Endometrial microvascular endothelial cells (primary cell): ENCODE data around the gene EYS. TPM values are rescaled to one million over a fixed set of nuclear protein-coding genes. Genes with fewer than 3 reads are reported as not detected.

ENCODE experiments used
- in situ Hi-C: cut with HindIII; loops from 2 replicates; pipeline ENCODE4 v1.10.0; 2017; ENCODE audit warnings: low sequenced_read_pairs, low pct_unique_long_range_greater_than_20kb; ENCODE audit errors: inconsistent ontology term
- total RNA-seq: library from RNA; depleted of rRNA; stranded (reverse); fragments of >200 nt; gene quantifications from one replicate; pipeline ENCODE4 v1.2.3, GENCODE V29; 2015; ENCODE audit errors: inconsistent ontology term

EYS gene
- not detected for total RNA-seq

- in situ Hi-C loops, result no loop called here
Observed at GRCh38 chr6:65707126-65707826, at the start of gene EYS. Gene EYS, minus strand, starts transcription at chr6:65707226. Its CDS starts 211,816 bp downstream, at chr6:65495410.

DNA sequence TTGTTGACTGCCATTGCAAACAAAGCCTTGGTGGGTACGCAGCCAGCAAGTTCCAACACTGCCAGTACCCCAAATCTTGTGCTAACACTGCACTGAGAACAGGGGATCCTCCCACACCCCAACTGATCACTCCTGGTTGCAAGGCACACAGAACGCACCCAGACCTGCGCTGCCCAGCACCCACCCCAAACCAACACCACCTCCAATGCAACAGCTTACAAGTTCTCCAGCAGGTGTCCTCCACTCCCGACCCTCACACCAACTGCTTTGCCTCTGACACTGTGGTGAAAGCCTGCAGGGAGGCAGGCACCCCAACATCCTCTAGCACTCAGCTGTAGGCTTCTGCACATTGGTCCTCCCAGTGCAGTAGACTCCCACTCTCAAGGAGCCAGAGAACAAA lies 39.3 kb upstream of the EYS start:
- in situ Hi-C loops, result no loop called here

- in situ Hi-C loops, result no loop called here
Observed at GRCh38 chr6:65745614-65746013, 38.6 kb upstream of the EYS start.

- in situ Hi-C loops, result no loop called here
Observed at GRCh38 chr6:65728879-65729479, 22.0 kb upstream of the EYS start.

GRCh38 chr6:65719101-65719500 lies 12.1 kb upstream of the EYS start:
- in situ Hi-C loops, result no loop called here

DNA sequence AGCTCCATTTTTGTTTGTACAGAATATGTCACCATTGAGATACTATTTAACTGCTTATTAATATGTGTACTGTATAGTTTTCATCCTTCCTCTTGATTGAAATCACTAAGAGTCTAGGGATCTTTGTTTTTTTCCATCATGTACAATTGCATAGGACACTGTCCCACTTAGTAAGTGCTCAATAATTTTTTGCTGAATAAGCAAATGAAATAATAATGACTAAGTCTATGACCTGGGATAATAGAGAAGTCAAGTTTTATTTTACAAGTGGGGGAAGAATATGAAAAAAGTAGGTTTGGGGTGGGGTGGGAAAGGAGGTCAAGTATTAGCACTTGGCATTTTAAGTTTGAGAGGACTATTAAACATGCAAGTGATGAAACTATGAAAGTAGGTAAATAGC lies 4.5 kb upstream of the EYS start:
- in situ Hi-C loops, result no loop called here

GRCh38 chr6:65709099-65709830 lies 2.2 kb upstream of the EYS start:
- in situ Hi-C loops, result no loop called here

DNA sequence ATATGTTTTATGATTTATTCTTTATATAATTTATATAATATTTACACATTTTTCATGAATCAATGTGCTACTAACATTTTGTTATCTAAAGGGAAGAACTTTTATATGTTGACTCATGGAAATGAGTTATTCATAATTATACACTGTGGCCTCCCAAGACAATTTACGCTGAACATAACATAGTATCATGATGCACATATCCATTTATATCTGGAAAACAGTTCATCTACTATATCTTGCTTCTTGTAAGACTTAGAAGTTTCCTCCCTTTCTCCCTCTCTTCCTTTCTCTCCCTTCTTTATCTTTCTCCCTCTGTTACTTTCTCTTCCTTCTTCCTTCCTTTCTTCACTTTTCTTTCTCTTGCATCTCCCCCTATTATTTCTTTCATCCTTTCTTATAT lies 1.1 kb upstream of the EYS start:
- in situ Hi-C loops, result no loop called here

GRCh38 chr6:65706436-65706835 lies 590 bp downstream of the EYS start:
- in situ Hi-C loops, result no loop called here

GRCh38 chr6:65701325-65701724 lies 5.7 kb downstream of the EYS start:
- in situ Hi-C loops, result no loop called here

DNA sequence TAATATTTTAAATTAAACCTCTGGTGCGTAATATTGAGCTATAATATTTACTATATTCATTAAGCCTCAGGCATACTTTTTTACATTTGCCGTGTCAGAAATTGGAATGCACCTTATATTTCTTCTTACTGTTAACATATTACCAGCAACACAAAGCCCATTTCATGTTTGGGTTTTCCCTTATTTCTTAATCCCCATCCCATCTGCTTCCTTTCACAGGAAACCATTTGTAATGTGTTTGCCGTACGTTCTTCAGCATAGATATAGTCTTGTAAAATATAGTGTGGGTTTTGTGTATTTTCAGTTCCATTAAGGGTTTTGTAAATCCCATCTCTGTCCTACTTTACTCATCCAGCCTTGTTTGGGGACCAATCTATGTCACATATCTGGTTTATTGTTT lies 6.5 kb downstream of the EYS start:
- in situ Hi-C loops, result no loop called here

GRCh38 chr6:65692109-65692508 lies 14.9 kb downstream of the EYS start:
- in situ Hi-C loops, result no loop called here

DNA sequence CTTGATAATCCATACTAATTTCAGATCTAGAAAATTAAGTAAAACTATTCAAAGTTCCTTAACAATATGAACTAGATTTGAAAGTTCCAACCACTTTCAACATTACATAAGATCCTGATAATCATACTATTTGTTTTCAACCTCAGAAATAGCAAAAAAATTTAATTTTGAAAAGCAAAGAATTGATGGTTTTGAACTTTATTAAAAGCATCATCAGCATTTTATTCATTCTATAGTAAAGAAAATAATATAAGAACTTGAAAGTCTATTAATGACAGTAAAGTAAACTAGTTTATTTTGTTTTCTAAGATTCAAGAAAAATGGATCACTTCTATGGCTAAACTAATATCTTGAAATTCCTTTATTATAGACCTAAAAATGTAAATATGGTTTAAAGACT lies 26.8 kb downstream of the EYS start:
- in situ Hi-C loops, result no loop called here

GRCh38 chr6:65671922-65672321 lies 35.1 kb downstream of the EYS start:
- in situ Hi-C loops, result no loop called here

- in situ Hi-C loops, result no loop called here
Observed at GRCh38 chr6:65667916-65668656, 38.9 kb downstream of the EYS start.

DNA sequence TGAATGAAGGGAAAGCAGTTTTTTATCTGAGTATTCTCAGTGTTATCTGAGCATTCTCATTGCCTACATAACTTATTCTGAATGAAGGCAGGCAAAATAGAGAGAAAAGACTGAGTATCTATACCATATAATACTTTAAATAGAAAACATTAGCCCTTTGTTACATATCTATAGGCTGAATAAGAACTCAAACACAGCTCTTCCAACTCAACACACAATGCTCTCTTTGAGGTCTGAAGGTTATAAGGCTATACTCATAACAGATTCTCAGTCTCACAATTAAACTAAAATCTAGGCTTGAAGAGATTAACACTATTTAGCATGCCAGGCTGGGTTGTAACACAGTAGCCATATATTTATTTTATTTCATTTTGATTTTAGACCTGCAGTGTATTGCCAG lies 56.9 kb downstream of the EYS start:
- in situ Hi-C loops, result no loop called here

DNA sequence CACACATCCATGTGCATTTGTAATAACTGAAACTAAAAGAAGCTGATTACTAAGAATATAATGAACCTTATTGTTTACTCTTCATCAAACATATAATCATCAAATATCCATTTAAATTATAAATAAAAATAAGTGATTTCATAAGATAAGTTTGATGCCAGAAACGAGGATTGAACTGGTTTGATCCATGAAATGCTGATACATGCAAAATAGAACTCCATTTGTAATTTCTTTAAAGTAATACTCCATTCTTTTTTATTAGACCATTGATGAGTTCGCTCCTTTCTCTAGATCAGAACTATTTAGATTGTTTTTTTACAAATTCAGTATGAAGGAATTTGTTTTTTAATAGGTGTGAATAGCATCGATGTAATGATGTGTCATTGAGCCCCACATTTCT lies 57.6 kb downstream of the EYS start:
- in situ Hi-C loops, result no loop called here

- in situ Hi-C loops, result no loop called here
Observed at GRCh38 chr6:65646544-65646943, 60.5 kb downstream of the EYS start.

- in situ Hi-C loops, result no loop called here
Observed at GRCh38 chr6:65642776-65643175, 64.2 kb downstream of the EYS start.
